GM18861 (cell line): ENCODE results near the gene FHAD1.
A peak's percentile ranks its signal among the peaks of the same experiment; 100 is the strongest.

Experiments used
- ATAC-seq: cut with Tn5 transposase; IDR thresholded peaks from one replicate; pipeline ENCODE4 v1.9.1; 2021; ENCODE audit not compliant: unreplicated experiment

Gene FHAD1

DNA sequence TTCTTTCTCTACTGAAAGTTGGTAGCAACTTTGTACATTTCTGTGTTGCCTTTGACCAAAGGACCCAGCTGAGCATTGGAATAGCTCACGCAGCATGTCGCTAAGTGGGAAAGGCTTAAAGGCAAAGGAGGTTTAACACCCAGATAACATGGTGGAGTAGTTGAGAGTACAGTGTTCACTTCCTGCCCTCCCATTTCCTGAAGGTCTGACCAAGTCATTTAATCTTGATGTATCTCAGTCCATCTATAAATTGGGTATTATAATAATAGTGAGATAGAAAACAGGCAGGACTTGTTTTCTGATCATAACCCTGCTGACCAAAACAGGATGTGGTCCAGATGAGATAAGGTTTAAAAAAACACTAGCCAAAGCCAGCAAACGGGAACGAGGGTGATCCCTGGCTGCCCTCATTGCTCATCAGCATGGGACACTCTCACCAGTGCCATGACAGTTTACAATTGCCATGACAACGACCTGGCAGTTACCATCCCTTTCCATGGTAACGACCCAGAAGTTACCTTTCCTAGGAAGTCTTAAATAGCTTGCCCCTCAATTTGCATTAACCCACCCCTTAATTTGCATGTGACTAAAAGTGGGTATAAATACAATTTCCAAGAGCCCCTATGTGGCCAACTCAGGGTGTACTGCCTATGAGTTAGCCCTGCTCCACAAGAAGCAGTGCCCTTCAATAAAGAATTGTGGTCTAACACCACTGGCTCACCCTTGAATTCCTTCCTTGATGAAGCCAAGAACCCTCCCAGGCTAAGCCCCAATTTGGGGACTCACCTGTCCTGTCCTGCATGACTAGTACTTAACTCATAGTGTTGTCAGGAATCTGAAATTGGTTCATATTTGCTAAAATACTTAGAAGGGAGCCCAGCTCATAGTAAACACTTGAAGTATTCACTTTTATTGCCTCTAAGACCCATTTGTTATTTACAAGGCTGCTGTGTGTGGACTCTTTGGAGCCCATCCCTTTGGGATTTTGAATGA, 28.4 kb upstream of the FHAD1 start:
- no peak for ATAC-seq

- no peak for ATAC-seq
Observed at GRCh38 chr1:15219280-15220023, 27.6 kb upstream of the FHAD1 start.

DNA sequence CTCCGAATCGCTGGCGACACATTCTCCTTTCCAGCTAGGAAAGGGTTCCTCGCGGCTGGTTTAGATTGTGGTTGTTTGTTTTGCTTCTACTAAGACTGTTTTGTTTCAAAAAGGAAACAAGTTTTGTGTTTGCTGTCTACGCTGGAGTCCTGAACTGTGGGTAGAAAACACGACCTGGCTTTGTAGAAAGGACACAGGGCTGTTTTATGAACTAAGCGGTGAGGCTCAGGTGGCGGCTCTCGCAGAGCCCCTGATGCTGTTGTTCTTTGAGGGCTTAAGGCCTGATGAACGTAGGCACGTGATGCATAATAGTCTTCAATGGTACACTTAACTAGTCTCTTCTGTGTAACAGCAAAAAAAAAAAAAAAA, 27.0 kb upstream of the FHAD1 start:
- ATAC-seq = no peak

DNA sequence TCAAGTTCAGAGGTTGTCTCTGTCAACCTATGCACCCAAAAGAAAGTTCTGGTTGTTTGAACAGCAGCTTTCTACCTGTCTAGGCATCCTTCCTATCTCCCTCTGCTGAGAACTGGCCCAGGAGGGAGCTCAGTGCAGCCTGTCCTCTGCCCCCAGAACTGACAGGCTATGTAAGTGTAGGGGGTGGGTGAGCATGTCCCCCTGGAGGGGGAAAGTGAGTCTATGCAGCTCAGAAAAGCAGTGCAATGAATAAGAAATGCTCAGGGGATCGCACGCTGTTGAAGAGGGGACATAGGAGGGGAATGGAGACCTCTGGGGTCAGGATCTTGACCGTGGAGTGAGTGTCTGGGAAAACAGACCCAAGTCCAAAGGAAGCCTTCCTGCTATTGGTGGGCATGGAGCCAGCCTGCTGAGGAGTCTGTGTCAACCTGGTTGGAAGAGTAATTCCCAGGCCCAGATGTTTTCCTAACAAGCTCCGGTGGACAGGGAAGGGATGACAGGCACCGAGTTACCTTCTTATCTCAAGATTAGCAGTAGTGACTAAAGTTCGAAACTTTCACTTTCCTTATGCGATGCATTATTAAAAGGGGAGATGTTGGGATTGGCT, 26.1 kb upstream of the FHAD1 start:
- no peak for ATAC-seq

DNA sequence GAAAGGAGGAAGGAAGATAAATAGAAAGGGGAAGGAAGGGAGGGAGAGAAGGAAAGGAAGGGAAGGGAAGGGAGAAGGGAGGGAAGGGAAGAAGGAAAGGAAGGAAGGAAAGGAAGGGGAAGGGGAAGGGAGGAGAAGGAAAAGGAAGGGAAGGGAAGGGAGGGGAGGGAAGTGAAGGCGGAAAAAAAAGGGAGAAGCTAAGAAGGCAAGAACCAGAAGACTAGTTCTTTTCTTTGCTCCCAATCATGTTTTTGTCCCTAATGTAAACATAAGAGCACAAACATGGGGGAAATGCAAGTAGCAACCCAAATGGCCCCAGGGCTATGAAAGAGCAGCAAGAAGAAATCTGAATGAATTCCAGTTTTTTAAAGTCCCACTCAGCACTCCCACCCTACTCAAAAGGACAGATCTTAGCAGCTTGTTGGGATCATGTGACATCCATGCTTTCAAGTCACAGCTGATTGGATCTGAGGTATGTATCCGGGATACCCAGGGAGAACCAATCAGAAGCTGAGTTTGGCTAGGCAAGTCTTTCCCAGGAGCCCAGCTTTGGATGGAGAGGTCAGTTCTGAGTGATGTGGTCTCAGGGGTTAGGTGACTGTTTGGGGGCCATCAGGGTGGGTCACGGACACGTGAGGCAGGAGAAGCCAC, 24.2 kb upstream of the FHAD1 start:
- ATAC-seq = no peak

- no peak for ATAC-seq
Observed at GRCh38 chr1:15224259-15224869, 22.7 kb upstream of the FHAD1 start.

DNA sequence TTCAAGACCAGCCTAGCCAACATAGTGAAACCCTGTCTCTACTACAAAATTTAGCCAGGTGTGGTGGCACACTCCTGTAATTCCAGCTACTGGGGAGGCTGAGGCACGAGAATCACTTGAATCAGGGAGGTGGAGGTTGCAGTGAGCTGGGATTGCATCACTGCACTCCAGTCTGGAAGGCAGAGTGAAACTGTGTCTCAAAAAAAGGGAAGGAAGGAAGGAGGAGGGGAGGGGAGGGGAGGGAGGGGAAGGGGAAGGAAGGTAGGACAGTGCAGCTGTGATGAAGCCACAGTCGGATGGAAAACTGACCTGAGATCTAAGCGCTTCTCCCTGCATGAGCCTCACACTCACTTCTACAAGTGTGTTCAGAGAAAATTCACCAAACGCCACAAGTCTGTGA, 22.0 kb upstream of the FHAD1 start:
- no peak for ATAC-seq

- no peak for ATAC-seq
Observed at GRCh38 chr1:15225461-15225860, 21.6 kb upstream of the FHAD1 start.

DNA sequence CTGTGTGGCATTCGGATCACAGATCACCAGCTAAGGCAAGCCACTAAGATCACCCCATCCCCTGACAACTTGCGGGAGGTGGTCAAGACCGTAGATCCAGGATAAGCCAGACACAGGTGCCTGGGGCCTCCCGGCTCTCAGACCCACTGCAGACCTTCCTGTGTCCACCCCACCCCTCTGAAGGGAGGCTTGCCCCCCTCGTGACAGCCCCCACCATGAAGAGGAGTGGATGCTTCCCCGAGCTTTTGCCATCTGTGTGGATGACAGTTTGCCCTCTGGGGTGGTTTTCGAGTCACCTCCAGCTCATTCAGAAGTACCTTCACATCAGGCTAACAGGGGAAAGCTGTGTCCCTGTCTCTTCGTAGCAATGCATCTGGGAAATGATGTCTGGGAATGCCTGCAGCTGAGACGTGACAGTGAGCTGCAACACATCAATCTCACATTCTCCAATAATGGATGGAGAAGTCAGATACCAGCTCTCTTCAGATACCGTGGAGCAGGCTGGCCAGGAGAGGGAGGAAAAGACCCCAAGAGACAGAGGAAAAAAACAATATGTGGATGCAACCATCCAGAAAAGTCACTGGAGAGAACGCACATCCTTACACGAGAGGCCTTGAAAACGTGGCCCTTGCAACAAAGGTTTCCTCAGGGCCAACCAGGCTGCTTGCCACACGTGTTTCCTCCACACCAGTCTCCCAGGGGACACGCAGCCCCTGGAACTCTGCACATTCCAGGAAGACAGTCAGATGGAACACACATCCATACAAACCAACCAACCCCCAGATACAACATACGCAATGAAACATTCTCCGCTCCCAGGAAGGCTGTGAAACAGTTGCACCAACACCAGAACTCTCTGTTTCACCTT, 20.4 kb upstream of the FHAD1 start:
- ATAC-seq = no peak

DNA sequence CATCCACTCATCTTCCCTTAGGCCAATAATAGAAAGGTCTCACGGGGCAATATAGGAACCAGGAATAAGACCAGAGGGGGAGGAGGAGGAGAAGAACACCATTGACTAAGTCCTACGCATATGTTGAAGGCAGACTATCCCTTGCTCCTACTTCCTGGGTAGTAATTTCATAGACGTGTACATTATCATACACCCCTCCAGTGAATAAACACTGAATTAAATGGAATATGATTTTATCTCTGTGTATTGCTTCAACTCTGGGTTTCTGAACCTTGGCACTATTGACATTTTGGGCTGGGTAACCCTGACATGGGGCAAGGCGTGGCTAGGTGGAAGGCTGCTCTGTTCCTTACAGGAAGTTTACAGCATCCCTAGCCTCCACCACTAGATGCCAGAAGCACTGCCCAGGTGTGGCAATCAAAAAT, 17.3 kb upstream of the FHAD1 start:
- no peak for ATAC-seq

DNA sequence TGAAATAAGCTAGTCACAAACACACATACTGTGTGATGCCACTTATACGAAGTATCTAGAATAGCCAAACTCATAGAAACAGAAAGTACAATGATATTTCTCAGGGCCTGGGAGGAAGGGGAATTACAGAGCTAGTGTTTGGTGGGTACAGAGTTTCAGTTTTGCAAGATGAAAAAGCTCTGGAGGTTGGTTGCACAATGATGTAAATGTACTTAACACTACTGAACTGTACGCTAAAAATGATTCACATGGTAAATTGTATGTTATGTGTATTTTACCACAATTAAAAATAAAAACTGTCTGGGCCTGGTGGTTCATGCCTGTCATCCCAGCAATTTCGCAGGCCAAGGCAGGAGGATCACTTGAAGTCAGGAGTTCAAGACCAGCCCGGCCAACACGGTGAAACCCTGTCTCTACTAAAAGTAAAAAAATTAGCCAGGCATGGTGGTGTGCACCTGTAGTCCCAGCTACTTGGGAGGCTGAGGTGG, 15.3 kb upstream of the FHAD1 start:
- peak; percentile 86 for ATAC-seq

- no peak for ATAC-seq
Observed at GRCh38 chr1:15233689-15234088, 13.3 kb upstream of the FHAD1 start.

DNA sequence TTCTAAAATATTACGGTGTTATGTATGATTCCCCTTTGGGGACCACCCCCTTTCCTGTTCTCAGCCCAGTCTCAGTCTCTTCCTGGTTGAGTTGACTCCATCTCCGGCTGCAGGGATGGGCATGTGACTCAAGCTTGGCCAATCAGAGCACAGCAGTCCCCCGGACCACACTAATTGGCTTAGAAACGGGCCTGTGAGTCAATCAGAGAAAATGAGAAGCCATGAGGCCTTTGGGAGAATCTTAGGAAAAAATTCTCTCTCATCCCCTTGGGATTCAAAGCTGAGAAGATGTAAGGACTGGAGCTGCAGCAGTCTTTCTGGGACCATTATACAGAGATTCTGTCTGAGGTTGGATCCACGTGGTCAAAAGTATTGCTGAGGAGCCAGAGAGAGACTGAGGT, 10.7 kb upstream of the FHAD1 start:
- ATAC-seq = no peak

- ATAC-seq = no peak
Observed at GRCh38 chr1:15236746-15237145, 10.3 kb upstream of the FHAD1 start.

- no peak for ATAC-seq
Observed at GRCh38 chr1:15238789-15239188, 8.2 kb upstream of the FHAD1 start.

- no peak for ATAC-seq
Observed at GRCh38 chr1:15242766-15243165, 4.3 kb upstream of the FHAD1 start.

GRCh38 chr1:15243275-15244043, 3.6 kb upstream of the FHAD1 start:
- no peak for ATAC-seq

DNA sequence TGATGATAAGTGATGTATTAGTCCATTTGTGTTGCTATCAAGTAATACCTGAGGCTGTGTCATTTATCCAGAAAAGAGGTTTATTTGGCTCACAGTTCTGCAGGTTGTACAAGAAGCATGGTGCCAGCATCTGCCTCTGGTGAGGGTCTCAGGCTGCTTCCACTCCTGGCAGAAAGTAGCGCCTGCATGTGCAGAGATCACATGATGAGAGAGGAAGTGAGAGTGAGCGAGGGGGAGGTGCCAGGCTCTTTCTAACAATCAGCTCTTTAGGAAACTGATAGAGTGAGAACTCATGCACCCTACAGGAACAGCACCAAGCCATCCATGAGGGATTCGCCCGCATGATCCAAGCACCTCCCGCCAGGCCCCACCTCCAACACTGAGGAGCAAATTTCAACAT, 2.2 kb upstream of the FHAD1 start:
- no peak for ATAC-seq
